H9 (cell line): ENCODE data around the gene SUMO2. TPM values are rescaled to one million over a fixed set of nuclear protein-coding genes. Genes with fewer than 3 reads are reported as not detected.

Experiments
- DNase-seq: peaks from one replicate; pipeline ENCODE4 v3.0.0-alpha.2; 2017
- H2AFZ ChIP-seq: one replicate; pipeline ENCODE4 v1.6.1; 2013; ENCODE audit warnings: mild to moderate bottlenecking, low read length, control low read depth, moderate library complexity
- H2AK5ac ChIP-seq: 2 replicates; pipeline ENCODE4 v1.6.1; 2013; ENCODE audit warnings: low read length, control low read depth, mixed read lengths; ENCODE audit not compliant: insufficient read length
- H2BK120ac ChIP-seq: one replicate; pipeline ENCODE4 v1.6.1; 2013; ENCODE audit warnings: low read depth, mild to moderate bottlenecking, low read length, control low read depth, inconsistent platforms; ENCODE audit not compliant: poor library complexity, severe bottlenecking
- H2BK12ac ChIP-seq: 2 replicates; pipeline ENCODE4 v1.6.1; 2013; ENCODE audit warnings: low read length, control low read depth, mixed read lengths, low read depth; ENCODE audit not compliant: insufficient read length
- H2BK15ac ChIP-seq: 2 replicates; pipeline ENCODE4 v1.6.1; 2013; ENCODE audit warnings: low read depth, low read length, control low read depth
- H2BK20ac ChIP-seq: one replicate; pipeline ENCODE4 v1.6.1; 2013; ENCODE audit warnings: low read depth, mild to moderate bottlenecking, low read length, control low read depth, inconsistent platforms; ENCODE audit not compliant: poor library complexity, severe bottlenecking
- H2BK5ac ChIP-seq: 2 replicates; pipeline ENCODE4 v1.6.1; 2013; ENCODE audit warnings: low read length, control low read depth, mixed read lengths; ENCODE audit not compliant: insufficient read length
- H3K14ac ChIP-seq: 2 replicates; pipeline ENCODE4 v1.6.1; 2013; ENCODE audit warnings: low read length, control low read depth; ENCODE audit not compliant: insufficient read depth
- H3K18ac ChIP-seq: 2 replicates; pipeline ENCODE4 v1.6.1; 2013; ENCODE audit warnings: low read depth, mild to moderate bottlenecking, mixed read lengths, low read length, control low read depth; ENCODE audit not compliant: insufficient read length
- H3K23ac ChIP-seq: 2 replicates; pipeline ENCODE4 v1.6.1; 2013; ENCODE audit warnings: low read length, control low read depth, mixed read lengths, low read depth; ENCODE audit not compliant: insufficient read length
- H3K23me2 ChIP-seq: 2 replicates; pipeline ENCODE4 v1.6.1; 2013; ENCODE audit warnings: low read depth, mild to moderate bottlenecking, mixed read lengths, low read length, control low read depth; ENCODE audit not compliant: insufficient read length, poor library complexity, severe bottlenecking
- H3K27ac ChIP-seq: 2 replicates; pipeline ENCODE4 v1.5.1; 2013; ENCODE audit warnings: low read length, control low read depth, mixed read lengths, low read depth; ENCODE audit not compliant: insufficient read length
- H3K27me3 ChIP-seq: 2 replicates; pipeline ENCODE4 v1.6.1; 2013; ENCODE audit warnings: low read length, control low read depth, inconsistent platforms; ENCODE audit not compliant: insufficient read depth
- H3K4ac ChIP-seq: 2 replicates; pipeline ENCODE4 v1.6.1; 2013; ENCODE audit warnings: low read depth, mild to moderate bottlenecking, control low read depth, inconsistent platforms, low read length, moderate library complexity
- H3K4me1 ChIP-seq: 2 replicates; pipeline ENCODE4 v1.6.1; 2013; ENCODE audit warnings: low read length, control low read depth, inconsistent platforms; ENCODE audit not compliant: insufficient read depth
- H3K4me2 ChIP-seq: 2 replicates; pipeline ENCODE4 v1.6.1; 2013; ENCODE audit warnings: low read length, control low read depth, mixed read lengths; ENCODE audit not compliant: insufficient read length, insufficient read depth
- H3K56ac ChIP-seq: 2 replicates; pipeline ENCODE4 v1.6.1; 2013; ENCODE audit warnings: low read depth, mild to moderate bottlenecking, mixed read lengths, low read length, control low read depth; ENCODE audit not compliant: insufficient read length
- H3K79me1 ChIP-seq: 2 replicates; pipeline ENCODE4 v1.6.1; 2013; ENCODE audit warnings: low read depth, mild to moderate bottlenecking, moderate library complexity, low read length, control low read depth, inconsistent platforms; ENCODE audit not compliant: insufficient read depth, poor library complexity, severe bottlenecking
- H3K79me2 ChIP-seq: 2 replicates; pipeline ENCODE4 v1.6.1; 2013; ENCODE audit warnings: low read length, control low read depth, inconsistent platforms; ENCODE audit not compliant: insufficient read depth
- H3K9ac ChIP-seq: 2 replicates; pipeline ENCODE4 v1.6.1; 2013; ENCODE audit warnings: low read length, control low read depth, mixed read lengths; ENCODE audit not compliant: insufficient read length; ENCODE audit errors: extremely low read depth
- H3K9me3 ChIP-seq: one replicate; pipeline ENCODE4 v1.6.1; 2013; ENCODE audit warnings: low read depth, low read length, inconsistent platforms; ENCODE audit not compliant: control insufficient read depth
- H3T11ph ChIP-seq: one replicate; pipeline ENCODE4 v1.6.1; 2013; ENCODE audit warnings: mild to moderate bottlenecking, low read length, control low read depth, inconsistent platforms
- H4K20me1 ChIP-seq: one replicate; pipeline ENCODE4 v1.6.1; 2013; ENCODE audit not compliant: control insufficient read depth, insufficient read length, insufficient read depth
- H4K5ac ChIP-seq: 2 replicates; pipeline ENCODE4 v1.6.1; 2013; ENCODE audit warnings: low read depth, mild to moderate bottlenecking, mixed read lengths, low read length, control low read depth; ENCODE audit not compliant: insufficient read length
- H4K8ac ChIP-seq: replicated peaks from 2 replicates; pipeline ENCODE4 v1.6.1; 2013; ENCODE audit warnings: low read length, control low read depth, mixed read lengths, low read depth; ENCODE audit not compliant: insufficient read length
- H4K91ac ChIP-seq: 2 replicates; pipeline ENCODE4 v1.6.1; 2013; ENCODE audit warnings: low read depth, mild to moderate bottlenecking, moderate library complexity, mixed read lengths, low read length, control low read depth; ENCODE audit not compliant: insufficient read length
- H3K27ac Mint-ChIP-seq, 3 experiments: 2 replicates in 2 of 3; 3 replicates in 1 of 3; pipeline ENCODE4 v1.8.0; 2020 to 2021; ENCODE audit warnings: mixed read lengths in 3 of 3, mild to moderate bottlenecking in 1 of 3, moderate library complexity in 1 of 3
- H3K27me3 Mint-ChIP-seq: 2 replicates; pipeline ENCODE4 v1.8.0; 2021; ENCODE audit warnings: low read depth, mild to moderate bottlenecking, moderate library complexity, mixed read lengths
- H3K36me3 Mint-ChIP-seq, 3 experiments: 2 replicates in 2 of 3; 3 replicates in 1 of 3; pipeline ENCODE4 v1.8.0; 2020 to 2021; ENCODE audit warnings: low read depth in 3 of 3, mixed read lengths in 3 of 3; ENCODE audit not compliant: insufficient read depth in 1 of 3
- H3K4me1 Mint-ChIP-seq, 2 experiments: 2 replicates each; pipeline ENCODE4 v1.8.0; 2020; ENCODE audit warnings: mixed read lengths in 2 of 2
- H3K4me3 Mint-ChIP-seq, 2 experiments: 2 replicates in 1 of 2; 3 replicates in 1 of 2; pipeline ENCODE4 v1.8.0; 2020 to 2021; ENCODE audit warnings: mild to moderate bottlenecking in 2 of 2, mixed read lengths in 2 of 2, moderate library complexity in 1 of 2
- H3K9me3 Mint-ChIP-seq, 2 experiments: 2 replicates in 1 of 2; 3 replicates in 1 of 2; pipeline ENCODE4 v1.8.0; 2020; ENCODE audit warnings: mild to moderate bottlenecking in 2 of 2, mixed read lengths in 2 of 2, moderate library complexity in 1 of 2
- CTCF ChIP-seq: fragments of 200-600 bp; sonication (generic); conservative IDR thresholded peaks from 3 replicates; pipeline ENCODE4 v1.8.0; 2021; ENCODE audit warnings: antibody characterized with exemption, mild to moderate bottlenecking
- WGBS: extraction: QIAGEN DNeasy Blood & Tissue Kit; methylation state at CpG from one replicate; pipeline ENCODE4 v1.1.7; 2013; ENCODE audit warnings: missing lambda C conversion rate, low lambda C conversion rate, mixed read lengths; ENCODE audit not compliant: insufficient read length; ENCODE audit errors: extremely low coverage; 5-methylcytosine and 5-hydroxymethylcytosine counted together
- total RNA-seq: library from RNA; stranded (reverse); gene quantifications from 2 replicates; pipeline ENCODE4 v1.2.1, GENCODE V29; 2021

The SUMO2 gene
- total RNA-seq, 1 experiment from 2014 or later, result 813 TPM

GRCh38 chr17:75131278-75132017 lies 51.3 kb downstream of the SUMO2 start, which contains the start of gene NT5C:
NT5C (minus strand) TSS chr17:75131742; CDS start chr17:75131707, 35 bp downstream.
- H3K36me3 Mint-ChIP-seq, result peaks cover 9 to 34% (median 32%) of the 10 kb centered on the region in 3 experiments
- H3K4me3 Mint-ChIP-seq, result peak within 1 kb of the TSS; percentile 85 to 92
- Histone ChIP-seq H3K9me3 (no peaks in the 10 kb centered on the region), H3K4me1 (no peaks in the 10 kb centered on the region), H2BK20ac (no peak within 1 kb of the TSS), H2AFZ (no peak within 1 kb of the TSS), H3K4ac (no peak within 1 kb of the TSS), H2BK15ac (no peak within 1 kb of the TSS), H3K18ac (peak within 1 kb of the TSS; percentile 88), H4K5ac (no peak within 1 kb of the TSS), H3K14ac (peak within 1 kb of the TSS; percentile 86), H3K56ac (no peak within 1 kb of the TSS), H3K79me2 (no peaks in the 10 kb centered on the region), H2BK12ac (no peak within 1 kb of the TSS), H4K91ac (no peak within 1 kb of the TSS), H4K20me1 (peaks cover 4% of the 10 kb centered on the region), H3K23ac (no peak within 1 kb of the TSS), H3K79me1 (no peaks in the 10 kb centered on the region), H2BK5ac (no peak within 1 kb of the TSS), H2BK120ac (no peak within 1 kb of the TSS), H4K8ac (no peak within 1 kb of the TSS), H2AK5ac (no peak within 1 kb of the TSS), H3T11ph (no peak within 1 kb of the TSS), H3K27ac (no peak within 1 kb of the TSS), H3K27me3 (no peaks in the 10 kb centered on the region), H3K23me2 (peaks cover 8% of the 10 kb centered on the region), H3K4me2 (peak within 1 kb of the TSS; percentile 49), H3K9ac (peak within 1 kb of the TSS; percentile 67)
- H3K9me3 Mint-ChIP-seq, result no peaks in the 10 kb centered on the region
- peak; percentile 85 for TF ChIP-seq CTCF
- peaks cover 5 to 10% of the 10 kb centered on the region in 2 experiments for H3K4me1 Mint-ChIP-seq
- no peaks in the 10 kb centered on the region; the same call in 1 of the 2 replicates for H3K27me3 Mint-ChIP-seq
- no CpG with 5 or more reads among the region's 82 CpGs for WGBS
- H3K27ac Mint-ChIP-seq, result peak within 1 kb of the TSS; percentile 85 to 95 (median 95)
- DNase-seq, result peak; percentile 93
